HEK293 (cell line): Measurements from ENCODE around the gene FLG2.

Source experiments
- CTCF ChIA-PET: fragments of 350-600 bp; formaldehyde crosslinking; extraction: SDS; loops from one replicate; lab custom pipeline; 2021; ENCODE audit warnings: antibody characterized with exemption; lab: Yijun Ruan, JAX
- POLR2A ChIA-PET: fragments of 300-600 bp; formaldehyde crosslinking; extraction: SDS; loops from one replicate; lab custom pipeline; 2020; ENCODE audit warnings: antibody characterized with exemption, inconsistent platforms; lab: Yijun Ruan, JAX
- H3K27ac ChIP-seq: fragments of 200-500 bp; sonication (Bioruptor generic); 2 replicates; pipeline ENCODE4 v1.5.1; 2014; ENCODE audit warnings: low read depth, low read length, control low read depth, inconsistent platforms; ENCODE audit errors: extremely low read depth
- H3K36me3 ChIP-seq, 2 experiments: fragments of 200-500 bp in 1 of 2; sonication (Bioruptor generic) in 1 of 2; 1 replicate in 1 of 2; 2 replicates in 1 of 2; pipeline ENCODE4 v1.5.1; 2014 to 2017; ENCODE audit warnings: inconsistent platforms in 2 of 2, low read length in 2 of 2; ENCODE audit not compliant: control insufficient read depth in 2 of 2, insufficient read depth in 1 of 2
- H3K4me1 ChIP-seq: fragments of 200-500 bp; sonication (Bioruptor generic); 2 replicates; pipeline ENCODE4 v1.5.1; 2014; ENCODE audit warnings: mild to moderate bottlenecking, low read length, inconsistent platforms; ENCODE audit not compliant: control insufficient read depth, insufficient read depth
- H3K4me3 ChIP-seq: 2 replicates; pipeline ENCODE4 v1.5.1; 2011; ENCODE audit warnings: low read depth, mild to moderate bottlenecking, control low read depth, low read length, moderate library complexity
- H3K9me3 ChIP-seq: fragments of 200-500 bp; sonication (Bioruptor generic); 2 replicates; pipeline ENCODE4 v1.5.1; 2014; ENCODE audit warnings: low read depth, low read length, inconsistent platforms; ENCODE audit not compliant: control insufficient read depth, insufficient read depth
- BCL6B ChIP-seq: fragments of 450-650 bp; formaldehyde crosslinking; IDR thresholded peaks from 2 replicates; pipeline ENCODE4 v1.5.1; 2017; ENCODE audit warnings: missing biosample characterization, missing genetic modification characterization
- KLF7 ChIP-seq: fragments of 450-650 bp; formaldehyde crosslinking; IDR thresholded peaks from 2 replicates; pipeline ENCODE4 v1.5.1; 2016; ENCODE audit warnings: missing biosample characterization, missing genetic modification characterization, borderline replicate concordance
- SP7 ChIP-seq: fragments of 450-650 bp; formaldehyde crosslinking; IDR thresholded peaks from 2 replicates; pipeline ENCODE4 v1.5.1; 2016; ENCODE audit warnings: missing biosample characterization, missing genetic modification characterization
- TRIM28 ChIP-seq: IDR thresholded peaks from 2 replicates; pipeline ENCODE4 v1.6.1; 2011; ENCODE audit warnings: low read length, control low read depth, borderline replicate concordance
- ZNF274 ChIP-seq, 2 experiments: fragments of 200-500 bp in 1 of 2; fragments of 450-650 bp in 1 of 2; sonication (Bioruptor generic) in 1 of 2; formaldehyde crosslinking in 1 of 2; IDR thresholded peaks; 2 replicates each; pipeline versions ENCODE4 v1.5.1 to v1.6.1; 2014 to 2016; ENCODE audit warnings: borderline replicate concordance in 1 of 2, inconsistent platforms in 1 of 2, low read length in 1 of 2, missing biosample characterization in 1 of 2, missing genetic modification characterization in 1 of 2
- ZNF280D ChIP-seq: fragments of 450-650 bp; formaldehyde crosslinking; IDR thresholded peaks from 2 replicates; pipeline ENCODE4 v1.5.1; 2016; ENCODE audit warnings: missing biosample characterization, missing genetic modification characterization
- ZNF292 ChIP-seq: fragments of 450-650 bp; formaldehyde crosslinking; IDR thresholded peaks from 2 replicates; pipeline ENCODE4 v1.5.1; 2016; ENCODE audit warnings: low read depth, missing biosample characterization, missing genetic modification characterization, borderline replicate concordance
- ZNF354C ChIP-seq: fragments of 450-650 bp; formaldehyde crosslinking; IDR thresholded peaks from 2 replicates; pipeline ENCODE4 v1.5.1; 2016; ENCODE audit warnings: missing biosample characterization, missing genetic modification characterization, low read depth, borderline replicate concordance
- ZNF501 ChIP-seq: fragments of 450-650 bp; formaldehyde crosslinking; IDR thresholded peaks from 2 replicates; pipeline ENCODE4 v1.5.1; 2016; ENCODE audit warnings: missing biosample characterization, missing genetic modification characterization
- ZNF610 ChIP-seq: fragments of 450-650 bp; formaldehyde crosslinking; IDR thresholded peaks from 2 replicates; pipeline ENCODE4 v1.5.1; 2016; ENCODE audit warnings: missing biosample characterization, missing genetic modification characterization, borderline replicate concordance
- ZNF624 ChIP-seq: fragments of 450-650 bp; formaldehyde crosslinking; IDR thresholded peaks from 2 replicates; pipeline ENCODE4 v1.5.1; 2017; ENCODE audit warnings: missing biosample characterization, missing genetic modification characterization
- ZNF670 ChIP-seq: fragments of 450-650 bp; formaldehyde crosslinking; IDR thresholded peaks from 2 replicates; pipeline ENCODE4 v1.5.1; 2016; ENCODE audit warnings: missing biosample characterization, missing genetic modification characterization, low read depth
- ZNF692 ChIP-seq: fragments of 450-650 bp; formaldehyde crosslinking; IDR thresholded peaks from 2 replicates; pipeline ENCODE4 v1.5.1; 2016; ENCODE audit warnings: missing biosample characterization, missing genetic modification characterization
- ZNF792 ChIP-seq: fragments of 450-650 bp; formaldehyde crosslinking; IDR thresholded peaks from 2 replicates; pipeline ENCODE4 v1.5.1; 2016; ENCODE audit warnings: missing biosample characterization, missing genetic modification characterization
- TF ChIP-seq, protein P1 (sequence below): fragments of 450-650 bp; formaldehyde crosslinking; IDR thresholded peaks from 2 replicates; pipeline ENCODE4 v1.5.1; 2016; ENCODE audit warnings: missing biosample characterization, missing genetic modification characterization

The FLG2 gene

GRCh38 chr1:152388889-152389288, 29.1 kb upstream of the FLG2 start:
- Histone ChIP-seq H3K27ac (no peak overlapping the region), H3K4me1 (peaks cover 6% of the 10 kb centered on the region; the same call in 1 of the 2 replicates), H3K4me3 (no peak overlapping the region), H3K36me3 (no peaks in the 10 kb centered on the region), H3K9me3 (no peaks in the 10 kb centered on the region)
- POLR2A ChIA-PET: no interaction called here
- CTCF ChIA-PET: interaction anchor here (0.7 to 4.2 kb wide), 2 partner anchors 10 to 137 kb away, joined by 3 to 26 read pairs; no protein-coding TSS in a partner anchor
- TF ChIP-seq ZNF670 (tag by site-specific recombination): no peak
- no peak for TF ChIP-seq KLF7 (tag by site-specific recombination)

- CTCF ChIA-PET: interaction anchor here (1.1 to 4.2 kb wide), 4 partner anchors 12 to 73 kb away, joined by 3 to 26 read pairs (median 6); no protein-coding TSS in a partner anchor
- Histone ChIP-seq H3K4me1 (no peaks in the 10 kb centered on the region), H3K4me3 (no peak overlapping the region), H3K27ac (no peak overlapping the region), H3K36me3 (no peaks in the 10 kb centered on the region), H3K9me3 (no peaks in the 10 kb centered on the region)
- TF ChIP-seq ZNF280D (tag by site-specific recombination) (no peak), ZNF292 (tag by site-specific recombination) (no peak), ZNF692 (tag by site-specific recombination) (no peak), TRIM28 (no peak), ZNF274 (IDR thresholded peaks at IDR 0.05; ENCODE audit: low read length) (no peak), ZNF274 (tag by site-specific recombination; IDR thresholded peaks at IDR 0.05; ENCODE audit: borderline replicate concordance) (no peak), ZNF610 (tag by site-specific recombination) (no peak), ZNF354C (tag by site-specific recombination) (no peak), BCL6B (tag by site-specific recombination) (no peak), ZNF792 (tag by site-specific recombination) (no peak), SP7 (tag by site-specific recombination) (no peak), ZNF624 (tag by site-specific recombination) (no peak), ZNF501 (tag by site-specific recombination) (no peak)
- TF ChIP-seq, protein P1, sequence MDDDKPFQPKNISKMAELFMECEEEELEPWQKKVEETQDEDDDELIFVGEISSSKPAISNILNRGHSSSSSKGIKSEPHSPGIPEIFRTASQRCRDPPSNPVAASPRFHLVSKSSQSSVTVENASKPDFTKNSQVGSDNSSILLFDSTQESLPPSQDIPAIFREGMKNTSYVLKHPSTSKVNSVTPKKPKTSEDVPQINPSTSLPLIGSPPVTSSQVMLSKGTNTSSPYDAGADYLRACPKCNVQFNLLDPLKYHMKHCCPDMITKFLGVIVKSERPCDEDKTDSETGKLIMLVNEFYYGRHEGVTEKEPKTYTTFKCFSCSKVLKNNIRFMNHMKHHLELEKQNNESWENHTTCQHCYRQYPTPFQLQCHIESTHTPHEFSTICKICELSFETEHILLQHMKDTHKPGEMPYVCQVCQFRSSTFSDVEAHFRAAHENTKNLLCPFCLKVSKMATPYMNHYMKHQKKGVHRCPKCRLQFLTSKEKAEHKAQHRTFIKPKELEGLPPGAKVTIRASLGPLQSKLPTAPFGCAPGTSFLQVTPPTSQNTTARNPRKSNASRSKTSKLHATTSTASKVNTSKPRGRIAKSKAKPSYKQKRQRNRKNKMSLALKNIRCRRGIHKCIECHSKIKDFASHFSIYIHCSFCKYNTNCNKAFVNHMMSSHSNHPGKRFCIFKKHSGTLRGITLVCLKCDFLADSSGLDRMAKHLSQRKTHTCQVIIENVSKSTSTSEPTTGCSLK (tag by site-specific recombination): no peak
- POLR2A ChIA-PET: no interaction called here
These were observed 27.1 kb upstream of the FLG2 start for GRCh38 chr1:152386940-152387339.
